ENCODE measurements around the gene ABR.
"Not testable (repeated sequence)": the region's sequence is repeated elsewhere in the genome, so short reads cannot be mapped to it uniquely, and the experiment has no call there.

Gene ABR

GRCh38 chr17:1045456-1045855 lies 134.3 kb downstream of the ABR start:
- no peak overlapping the region for H3K27ac Mint-ChIP-seq
- H3K4me1 Mint-ChIP-seq (ENCODE audit: low read depth): no peaks in the 10 kb centered on the region
- peaks cover 4% of the 10 kb centered on the region for H3K36me3 Mint-ChIP-seq
- H3K27me3 Mint-ChIP-seq: no peaks in the 10 kb centered on the region
- no peaks in the 10 kb centered on the region for H3K9me3 Mint-ChIP-seq (ENCODE audit: low read depth)
- H3K4me3 Mint-ChIP-seq: no peak overlapping the region

- not testable (repeated sequence) for H3K4me3 Mint-ChIP-seq; H3K27ac Mint-ChIP-seq; H3K36me3 Mint-ChIP-seq; H3K9me3 Mint-ChIP-seq (ENCODE audit: low read depth); H3K27me3 Mint-ChIP-seq; H3K4me1 Mint-ChIP-seq (ENCODE audit: low read depth)
Measured at GRCh38 chr17:1044387-1045009, 135.3 kb downstream of the ABR start.

GRCh38 chr17:1043601-1044251 lies 136.1 kb downstream of the ABR start:
- Mint-ChIP-seq H3K4me1 (ENCODE audit: low read depth) (no peaks in the 10 kb centered on the region), H3K4me3 (no peak overlapping the region), H3K27ac (no peak overlapping the region), H3K36me3 (peaks cover 4% of the 10 kb centered on the region), H3K9me3 (ENCODE audit: low read depth) (no peaks in the 10 kb centered on the region), H3K27me3 (no peaks in the 10 kb centered on the region)

GRCh38 chr17:1042486-1042885 lies 137.3 kb downstream of the ABR start:
- Mint-ChIP-seq H3K4me3 (no peak overlapping the region), H3K9me3 (ENCODE audit: low read depth) (no peaks in the 10 kb centered on the region), H3K27ac (no peak overlapping the region), H3K36me3 (peaks cover 4% of the 10 kb centered on the region), H3K27me3 (no peaks in the 10 kb centered on the region), H3K4me1 (ENCODE audit: low read depth) (no peaks in the 10 kb centered on the region)

- Mint-ChIP-seq H3K27ac (no peak overlapping the region), H3K9me3 (ENCODE audit: low read depth) (no peaks in the 10 kb centered on the region), H3K4me3 (no peak overlapping the region), H3K4me1 (ENCODE audit: low read depth) (no peaks in the 10 kb centered on the region), H3K27me3 (no peaks in the 10 kb centered on the region), H3K36me3 (peaks cover 4% of the 10 kb centered on the region)
Measured at GRCh38 chr17:1041746-1042145, 138.0 kb downstream of the ABR start.

- Mint-ChIP-seq H3K27ac (no peak overlapping the region), H3K4me3 (no peak overlapping the region), H3K4me1 (ENCODE audit: low read depth) (no peaks in the 10 kb centered on the region), H3K27me3 (no peaks in the 10 kb centered on the region), H3K36me3 (peaks cover 4% of the 10 kb centered on the region), H3K9me3 (ENCODE audit: low read depth) (no peaks in the 10 kb centered on the region)
Measured at GRCh38 chr17:1040216-1040600, 139.6 kb downstream of the ABR start.

- Mint-ChIP-seq H3K36me3 (peaks cover 4% of the 10 kb centered on the region), H3K4me3 (no peak overlapping the region), H3K4me1 (ENCODE audit: low read depth) (no peaks in the 10 kb centered on the region)
Measured at GRCh38 chr17:1039511-1040215, 140.1 kb downstream of the ABR start.

GRCh38 chr17:1039123-1039507 lies 140.7 kb downstream of the ABR start:
- H3K4me3 Mint-ChIP-seq: no peak overlapping the region
- no peak overlapping the region for H3K27ac Mint-ChIP-seq
- H3K27me3 Mint-ChIP-seq: no peaks in the 10 kb centered on the region
- peaks cover 4% of the 10 kb centered on the region for H3K36me3 Mint-ChIP-seq
- no peaks in the 10 kb centered on the region for H3K4me1 Mint-ChIP-seq (ENCODE audit: low read depth)
- no peaks in the 10 kb centered on the region for H3K9me3 Mint-ChIP-seq (ENCODE audit: low read depth)

More at GRCh38 chr17:1039511-1040215, 140.1 kb downstream of the ABR start:
- Mint-ChIP-seq H3K27me3 (no peaks in the 10 kb centered on the region), H3K9me3 (ENCODE audit: low read depth) (no peaks in the 10 kb centered on the region), H3K27ac (no peak overlapping the region)

GRCh38 chr17:1038459-1039122 lies 141.2 kb downstream of the ABR start:
- peaks cover 4% of the 10 kb centered on the region for H3K36me3 Mint-ChIP-seq
- no peak overlapping the region for H3K4me3 Mint-ChIP-seq
- H3K4me1 Mint-ChIP-seq (ENCODE audit: low read depth): no peaks in the 10 kb centered on the region
- H3K27me3 Mint-ChIP-seq: no peaks in the 10 kb centered on the region
- H3K9me3 Mint-ChIP-seq (ENCODE audit: low read depth): no peaks in the 10 kb centered on the region
- no peak overlapping the region for H3K27ac Mint-ChIP-seq

- Mint-ChIP-seq H3K36me3 (no peaks in the 10 kb centered on the region), H3K9me3 (ENCODE audit: low read depth) (no peaks in the 10 kb centered on the region), H3K4me1 (ENCODE audit: low read depth) (no peaks in the 10 kb centered on the region), H3K27me3 (no peaks in the 10 kb centered on the region), H3K4me3 (no peak overlapping the region), H3K27ac (no peak overlapping the region)
Measured at GRCh38 chr17:1037238-1037879, 142.4 kb downstream of the ABR start.

- no peaks in the 10 kb centered on the region for H3K27me3 Mint-ChIP-seq
- no peaks in the 10 kb centered on the region for H3K36me3 Mint-ChIP-seq
- H3K9me3 Mint-ChIP-seq (ENCODE audit: low read depth): no peaks in the 10 kb centered on the region
- H3K4me3 Mint-ChIP-seq: no peak overlapping the region
- no peaks in the 10 kb centered on the region for H3K4me1 Mint-ChIP-seq (ENCODE audit: low read depth)
- no peak overlapping the region for H3K27ac Mint-ChIP-seq
Measured at GRCh38 chr17:1036845-1037237, 142.9 kb downstream of the ABR start.

- H3K27me3 Mint-ChIP-seq: no peaks in the 10 kb centered on the region
- H3K9me3 Mint-ChIP-seq (ENCODE audit: low read depth): no peaks in the 10 kb centered on the region
- no peak overlapping the region for H3K27ac Mint-ChIP-seq
- no peaks in the 10 kb centered on the region for H3K4me1 Mint-ChIP-seq (ENCODE audit: low read depth)
- H3K36me3 Mint-ChIP-seq: no peaks in the 10 kb centered on the region
- H3K4me3 Mint-ChIP-seq: no peak overlapping the region
Measured at GRCh38 chr17:1036171-1036844, 143.5 kb downstream of the ABR start.

GRCh38 chr17:1035546-1036170 lies 144.1 kb downstream of the ABR start:
- Mint-ChIP-seq H3K27me3 (no peaks in the 10 kb centered on the region), H3K4me1 (ENCODE audit: low read depth) (no peaks in the 10 kb centered on the region), H3K9me3 (ENCODE audit: low read depth) (no peaks in the 10 kb centered on the region), H3K4me3 (no peak overlapping the region), H3K27ac (no peak overlapping the region), H3K36me3 (no peaks in the 10 kb centered on the region)

- Mint-ChIP-seq H3K9me3 (ENCODE audit: low read depth) (no peaks in the 10 kb centered on the region), H3K27me3 (no peaks in the 10 kb centered on the region), H3K36me3 (no peaks in the 10 kb centered on the region), H3K4me1 (ENCODE audit: low read depth) (no peaks in the 10 kb centered on the region), H3K27ac (no peak overlapping the region), H3K4me3 (no peak overlapping the region)
Measured at GRCh38 chr17:1034652-1035210, 145.1 kb downstream of the ABR start.

Measured in activated naive CD8-positive, alpha-beta T cell (primary cell).